Measurements from ENCODE around the gene GART. TPM values are rescaled to one million over a fixed set of nuclear protein-coding genes. Genes with fewer than 3 reads are reported as not detected.
"Not testable (repeated sequence)": the region's sequence is repeated elsewhere in the genome, so short reads cannot be mapped to it uniquely, and the experiment has no call there.

GART gene
- total RNA-seq, 2 donors from 2014 or later, result 52.7 to 100 TPM

GRCh38 chr21:33512481-33512880, 29.4 kb downstream of the GART start:
- Histone ChIP-seq H3K9ac (ENCODE audit: low read depth in 2 of 2, low read length in 2 of 2) (no peak overlapping the region), H3K27me3 (no peaks in the 10 kb centered on the region), H3K36me3 (no peaks in the 10 kb centered on the region), H3K4me1 (no peaks in the 10 kb centered on the region), H3K4me3 (no peak overlapping the region), H3K9me3 (no peaks in the 10 kb centered on the region), H3K27ac (no peak overlapping the region)
- intact Hi-C loops (cut with DNase I), result no loop called here
- DNase-seq, result no peak
- TF ChIP-seq CTCF (IDR thresholded peaks at IDR 0.05), result no peak

- no peaks in the 10 kb centered on the region for H3K27me3 ChIP-seq
- H3K9me3 ChIP-seq, result no peaks in the 10 kb centered on the region
- intact Hi-C loops (cut with DNase I), result no loop called here
- no peak overlapping the region for H3K27ac ChIP-seq
- no peaks in the 10 kb centered on the region for H3K36me3 ChIP-seq
- no peak overlapping the region for H3K4me3 ChIP-seq
- no peak for TF ChIP-seq CTCF (IDR thresholded peaks at IDR 0.05)
- no peaks in the 10 kb centered on the region for H3K4me1 ChIP-seq
- H3K9ac ChIP-seq (ENCODE audit: low read depth in 2 of 2, low read length in 2 of 2), result no peak overlapping the region
- DNase-seq, result no peak
Measured at GRCh38 chr21:33511639-33512038, 30.3 kb downstream of the GART start.

GRCh38 chr21:33510826-33511225, 31.1 kb downstream of the GART start:
- Histone ChIP-seq H3K27ac (no peak overlapping the region), H3K9ac (ENCODE audit: low read depth in 2 of 2, low read length in 2 of 2) (no peak overlapping the region), H3K4me1 (no peaks in the 10 kb centered on the region), H3K4me3 (no peak overlapping the region), H3K9me3 (no peaks in the 10 kb centered on the region), H3K36me3 (no peaks in the 10 kb centered on the region), H3K27me3 (no peaks in the 10 kb centered on the region)
- DNase-seq, result no peak
- TF ChIP-seq CTCF (IDR thresholded peaks at IDR 0.05), result no peak
- intact Hi-C loops (cut with DNase I), result no loop called here

GRCh38 chr21:33507003-33507402, 34.9 kb downstream of the GART start:
- H3K36me3 ChIP-seq; H3K27me3 ChIP-seq; intact Hi-C loops (cut with DNase I); H3K4me3 ChIP-seq; H3K27ac ChIP-seq; H3K9me3 ChIP-seq; DNase-seq; H3K9ac ChIP-seq (ENCODE audit: low read depth in 2 of 2, low read length in 2 of 2); H3K4me1 ChIP-seq: not testable (repeated sequence)

- H3K27ac ChIP-seq, result no peak overlapping the region
- intact Hi-C loops (cut with DNase I), result no loop called here
- no peaks in the 10 kb centered on the region for H3K36me3 ChIP-seq
- no peak overlapping the region for H3K9ac ChIP-seq (ENCODE audit: low read depth in 2 of 2, low read length in 2 of 2)
- DNase-seq, result no peak
- H3K4me3 ChIP-seq, result no peak overlapping the region
- no peaks in the 10 kb centered on the region for H3K27me3 ChIP-seq
- no peaks in the 10 kb centered on the region for H3K4me1 ChIP-seq
- TF ChIP-seq CTCF (IDR thresholded peaks at IDR 0.05), result no peak
- no peaks in the 10 kb centered on the region for H3K9me3 ChIP-seq
Measured at GRCh38 chr21:33505833-33506232, 36.1 kb downstream of the GART start.

GRCh38 chr21:33496345-33496744, 45.6 kb downstream of the GART start:
- TF ChIP-seq CTCF (IDR thresholded peaks at IDR 0.05), result no peak
- Histone ChIP-seq H3K36me3 (no peaks in the 10 kb centered on the region), H3K9me3 (no peaks in the 10 kb centered on the region), H3K4me1 (no peaks in the 10 kb centered on the region), H3K27me3 (no peaks in the 10 kb centered on the region), H3K27ac (no peak overlapping the region), H3K4me3 (no peak overlapping the region), H3K9ac (ENCODE audit: low read depth in 2 of 2, low read length in 2 of 2) (no peak overlapping the region)
- DNase-seq, result no peak
- intact Hi-C loops (cut with DNase I), result no loop called here
